ENCODE results near the gene SERPINA5.

The SERPINA5 gene

DNA sequence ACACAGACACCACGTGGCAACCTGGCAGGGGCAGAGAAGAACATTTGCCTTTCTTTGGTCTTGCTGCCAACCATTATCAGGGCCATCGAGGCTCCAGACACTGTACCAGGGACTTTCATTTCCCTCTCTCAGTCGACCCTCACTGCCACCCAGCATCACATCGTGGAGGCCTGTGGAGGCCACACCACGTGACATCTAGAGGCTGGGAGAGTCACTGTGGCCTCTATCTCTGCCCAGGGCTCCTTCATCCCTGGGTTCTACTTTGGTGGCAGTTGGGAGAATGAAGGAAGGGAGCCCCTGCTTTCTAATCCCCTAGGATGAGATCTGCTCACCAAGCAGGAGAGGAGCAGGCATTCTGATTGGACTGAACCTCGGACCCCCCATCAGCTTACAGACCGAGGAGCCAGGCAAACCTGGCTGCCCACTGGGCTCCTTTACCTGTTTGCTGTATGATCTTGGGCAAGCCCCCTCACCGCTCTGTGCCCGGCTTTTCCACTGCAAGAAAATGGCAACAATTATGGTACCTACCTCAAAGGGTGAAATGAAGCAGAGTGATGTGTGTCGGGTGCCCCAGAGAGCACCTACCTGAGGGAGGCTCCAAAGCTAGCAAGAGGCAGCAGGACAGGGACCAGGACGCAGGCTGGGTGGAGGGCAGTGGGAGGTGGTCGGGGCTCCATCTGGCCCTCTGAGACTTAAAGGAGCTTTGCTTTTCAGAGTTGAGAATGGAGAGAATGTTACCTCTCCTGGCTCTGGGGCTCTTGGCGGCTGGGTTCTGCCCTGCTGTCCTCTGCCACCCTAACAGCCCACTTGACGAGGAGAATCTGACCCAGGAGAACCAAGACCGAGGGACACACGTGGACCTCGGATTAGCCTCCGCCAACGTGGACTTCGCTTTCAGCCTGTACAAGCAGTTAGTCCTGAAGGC, 32.8 kb downstream of the SERPINA5 start:
- in situ Hi-C loops (cut with MboI; ENCODE audit: low sequenced_read_pairs, unreplicated experiment) = no loop called here
- TF ChIP-seq, protein P1, sequence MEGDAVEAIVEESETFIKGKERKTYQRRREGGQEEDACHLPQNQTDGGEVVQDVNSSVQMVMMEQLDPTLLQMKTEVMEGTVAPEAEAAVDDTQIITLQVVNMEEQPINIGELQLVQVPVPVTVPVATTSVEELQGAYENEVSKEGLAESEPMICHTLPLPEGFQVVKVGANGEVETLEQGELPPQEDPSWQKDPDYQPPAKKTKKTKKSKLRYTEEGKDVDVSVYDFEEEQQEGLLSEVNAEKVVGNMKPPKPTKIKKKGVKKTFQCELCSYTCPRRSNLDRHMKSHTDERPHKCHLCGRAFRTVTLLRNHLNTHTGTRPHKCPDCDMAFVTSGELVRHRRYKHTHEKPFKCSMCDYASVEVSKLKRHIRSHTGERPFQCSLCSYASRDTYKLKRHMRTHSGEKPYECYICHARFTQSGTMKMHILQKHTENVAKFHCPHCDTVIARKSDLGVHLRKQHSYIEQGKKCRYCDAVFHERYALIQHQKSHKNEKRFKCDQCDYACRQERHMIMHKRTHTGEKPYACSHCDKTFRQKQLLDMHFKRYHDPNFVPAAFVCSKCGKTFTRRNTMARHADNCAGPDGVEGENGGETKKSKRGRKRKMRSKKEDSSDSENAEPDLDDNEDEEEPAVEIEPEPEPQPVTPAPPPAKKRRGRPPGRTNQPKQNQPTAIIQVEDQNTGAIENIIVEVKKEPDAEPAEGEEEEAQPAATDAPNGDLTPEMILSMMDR (IDR thresholded peaks at IDR 0.05; ENCODE audit: borderline replicate concordance, control extremely low read depth, extremely low read depth, insufficient read depth, missing control alignments) = no peak
- no peak for DNase-seq (ENCODE audit: low spot score)

DNA sequence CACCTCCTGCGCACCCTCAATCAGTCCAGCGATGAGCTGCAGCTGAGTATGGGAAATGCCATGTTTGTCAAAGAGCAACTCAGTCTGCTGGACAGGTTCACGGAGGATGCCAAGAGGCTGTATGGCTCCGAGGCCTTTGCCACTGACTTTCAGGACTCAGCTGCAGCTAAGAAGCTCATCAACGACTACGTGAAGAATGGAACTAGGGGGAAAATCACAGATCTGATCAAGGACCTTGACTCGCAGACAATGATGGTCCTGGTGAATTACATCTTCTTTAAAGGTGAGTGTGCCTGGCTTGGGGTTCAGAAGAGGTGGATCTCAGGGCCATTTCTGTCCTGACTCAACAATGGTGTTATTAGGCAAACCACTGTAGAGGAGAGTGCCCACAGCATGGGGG, 33.6 kb downstream of the SERPINA5 start:
- TF ChIP-seq, protein P1 (IDR thresholded peaks at IDR 0.05; ENCODE audit: borderline replicate concordance, control extremely low read depth, extremely low read depth, insufficient read depth, missing control alignments) = no peak
- in situ Hi-C loops (cut with MboI; ENCODE audit: low sequenced_read_pairs, unreplicated experiment) = no loop called here
- DNase-seq (ENCODE audit: low spot score) = no peak

DNA sequence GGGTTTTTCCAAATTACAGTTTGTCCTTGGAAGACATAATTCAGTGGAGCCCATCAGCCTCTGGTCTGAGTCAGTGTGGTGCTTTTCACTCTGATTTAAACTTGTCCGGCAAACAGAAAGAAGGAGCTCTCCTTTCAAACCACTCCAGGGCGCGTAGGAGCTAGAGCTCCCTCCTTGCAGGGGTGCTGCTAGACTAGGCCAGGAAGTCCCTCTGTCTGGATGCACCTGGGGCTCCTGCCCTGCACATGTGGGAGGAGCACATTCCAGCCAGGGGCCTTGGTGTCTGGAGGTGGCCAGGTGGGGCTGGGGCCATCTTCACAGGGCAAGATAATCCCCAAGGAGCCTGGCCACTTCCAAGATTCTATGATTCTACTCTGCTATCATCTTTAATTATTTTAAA, 34.0 kb downstream of the SERPINA5 start:
- in situ Hi-C loops (cut with MboI; ENCODE audit: low sequenced_read_pairs, unreplicated experiment) = no loop called here
- DNase-seq (ENCODE audit: low spot score) = no peak
- TF ChIP-seq, protein P1 (IDR thresholded peaks at IDR 0.05; ENCODE audit: borderline replicate concordance, control extremely low read depth, extremely low read depth, insufficient read depth, missing control alignments) = no peak

DNA sequence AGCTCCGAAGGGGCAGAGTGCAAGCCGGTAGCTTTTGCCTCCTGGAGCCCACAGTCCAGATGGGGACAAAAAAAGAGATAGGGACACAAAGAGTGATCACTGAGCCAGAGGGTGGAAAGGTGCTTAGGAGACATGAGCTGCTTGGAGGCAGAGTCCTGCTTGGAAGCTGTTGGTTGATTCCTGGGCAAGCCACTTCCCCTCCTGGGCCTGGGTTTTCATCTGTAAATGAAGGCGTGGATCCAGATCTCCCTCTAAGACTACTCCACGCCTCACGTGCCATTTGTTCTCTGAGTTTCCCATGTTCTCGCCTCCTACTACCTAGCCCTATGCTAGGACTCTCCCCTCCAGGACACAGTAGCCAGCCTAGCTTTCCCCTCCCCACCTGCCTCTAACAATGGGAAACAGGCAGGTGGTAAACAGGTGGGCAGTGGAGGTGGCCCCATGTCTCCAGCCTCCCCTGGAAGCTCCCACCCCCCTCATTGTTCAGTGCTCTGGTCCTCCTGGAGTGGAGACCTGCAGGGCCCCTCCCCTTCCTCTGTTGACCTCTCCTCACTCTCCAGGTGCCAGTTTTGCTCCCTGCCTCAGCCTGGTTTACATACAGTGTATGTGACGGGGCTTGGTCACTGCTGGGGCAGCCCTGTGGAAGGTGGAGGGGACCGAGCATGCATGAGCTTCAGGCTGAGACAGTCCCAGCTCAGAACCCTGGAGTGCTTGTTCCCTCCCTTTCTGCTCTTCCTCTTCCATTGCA, 34.8 kb downstream of the SERPINA5 start:
- no peak for DNase-seq (ENCODE audit: low spot score)
- in situ Hi-C loops (cut with MboI; ENCODE audit: low sequenced_read_pairs, unreplicated experiment) = no loop called here
- TF ChIP-seq, protein P1 (IDR thresholded peaks at IDR 0.05; ENCODE audit: borderline replicate concordance, control extremely low read depth, extremely low read depth, insufficient read depth, missing control alignments) = no peak

DNA sequence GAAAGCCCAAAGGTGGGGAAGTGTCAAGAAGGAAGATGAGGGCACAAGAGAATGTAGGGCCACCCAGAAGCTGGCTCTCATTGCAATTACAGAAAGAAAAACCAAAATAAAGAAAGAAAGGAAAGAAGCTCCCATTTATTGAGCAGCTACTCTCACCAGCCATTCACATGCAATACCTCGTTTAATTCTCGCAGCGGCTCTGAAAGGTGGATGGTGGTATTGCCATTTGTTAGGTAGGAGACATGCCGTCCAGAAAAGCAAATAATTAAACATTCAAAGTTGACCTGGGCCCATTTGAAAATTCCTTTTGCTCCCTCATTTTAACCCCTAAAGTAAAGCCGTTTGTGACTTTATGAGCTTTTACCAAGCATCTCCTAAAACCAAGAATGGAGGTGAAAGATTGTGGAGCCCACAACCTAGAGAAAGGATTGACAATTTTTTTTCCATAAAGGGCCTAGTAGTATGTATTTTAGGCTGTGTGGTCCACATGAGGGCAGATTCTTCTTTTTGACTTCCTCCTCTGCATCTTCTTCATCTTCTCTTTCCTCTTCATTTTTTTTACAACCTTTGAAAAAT, 36.2 kb downstream of the SERPINA5 start:
- in situ Hi-C loops (cut with MboI; ENCODE audit: low sequenced_read_pairs, unreplicated experiment) = no loop called here
- no peak for DNase-seq (ENCODE audit: low spot score)
- TF ChIP-seq, protein P1 (IDR thresholded peaks at IDR 0.05; ENCODE audit: borderline replicate concordance, control extremely low read depth, extremely low read depth, insufficient read depth, missing control alignments) = no peak

DNA sequence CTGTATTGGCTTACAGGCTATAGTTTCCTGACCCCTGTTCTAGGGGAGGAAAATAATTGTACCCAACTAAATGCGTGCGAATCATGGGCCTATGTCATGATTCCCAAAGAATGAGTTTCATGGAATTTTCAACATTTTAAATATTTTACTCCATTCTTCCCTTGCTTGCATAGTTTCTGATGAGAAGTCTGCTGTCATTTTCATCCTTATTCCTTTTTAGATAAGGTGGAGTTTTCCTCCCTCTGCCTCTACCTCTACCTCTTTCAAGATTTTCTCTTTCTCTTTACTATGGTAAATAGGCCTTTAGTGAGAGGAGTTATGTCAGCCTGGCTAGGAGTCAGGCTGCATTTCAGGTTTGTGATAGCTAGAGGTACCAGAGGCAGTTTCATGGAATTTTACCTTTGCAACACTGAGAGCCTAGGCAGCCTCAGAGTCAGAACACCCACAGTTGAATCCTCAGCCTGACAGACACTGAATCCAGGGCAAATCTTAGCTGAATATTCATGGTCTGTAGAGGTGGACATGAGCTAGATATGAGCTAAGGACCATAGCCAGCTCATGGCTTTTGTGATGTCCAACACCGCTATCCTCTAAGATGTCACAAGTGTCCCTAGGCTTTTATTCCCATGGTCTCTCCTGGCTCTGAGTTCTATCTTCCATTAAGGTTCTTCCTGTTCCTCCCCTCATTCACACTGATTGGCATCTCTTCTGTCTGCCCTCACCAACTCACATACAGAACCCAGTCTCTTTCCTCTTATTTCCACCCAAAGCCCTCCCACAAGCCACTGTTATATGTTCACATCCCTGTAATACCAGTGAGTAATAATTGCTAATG, 37.0 kb downstream of the SERPINA5 start:
- no peak for DNase-seq (ENCODE audit: low spot score)
- TF ChIP-seq, protein P1 (IDR thresholded peaks at IDR 0.05; ENCODE audit: borderline replicate concordance, control extremely low read depth, extremely low read depth, insufficient read depth, missing control alignments) = no peak
- in situ Hi-C loops (cut with MboI; ENCODE audit: low sequenced_read_pairs, unreplicated experiment) = no loop called here
